HFF-Myc (cell line): Measurements from ENCODE around the gene RTCA.

Experiments
- DNase-seq: peaks from one replicate; pipeline ENCODE4 v3.0.0-alpha.2; 2011; ENCODE audit warnings: low read depth; ENCODE audit errors: extremely low read depth
- H3K4me3 ChIP-seq: replicated peaks from 2 replicates; pipeline ENCODE4 v1.5.1; 2011; ENCODE audit warnings: low read depth, mild to moderate bottlenecking, control low read depth, low read length
- CTCF ChIP-seq: IDR thresholded peaks from 2 replicates; pipeline ENCODE4 v1.5.1; 2012; ENCODE audit warnings: mild to moderate bottlenecking, low read depth, low read length, control low read depth; ENCODE audit errors: missing control alignments

The RTCA gene

DNA sequence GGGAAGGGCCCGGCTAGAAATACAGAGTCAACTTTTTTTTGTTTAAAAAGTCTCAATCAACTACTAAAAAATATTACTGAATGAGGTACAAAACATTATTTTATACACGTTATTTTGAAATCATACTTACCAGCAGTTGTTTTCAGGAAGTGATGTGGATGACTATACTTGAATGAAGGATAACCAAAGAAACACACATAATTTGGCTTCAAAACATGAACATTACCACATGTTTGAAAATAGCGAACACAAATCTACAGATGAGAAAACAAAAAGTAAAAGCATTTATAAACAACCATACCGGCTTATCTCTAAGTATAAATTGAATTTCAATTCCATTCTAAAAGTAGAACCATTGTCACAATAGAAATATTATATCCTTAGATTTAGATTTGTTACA is 25.4 kb upstream of the RTCA start:
- H3K4me3 ChIP-seq = no peak overlapping the region
- no peak for TF ChIP-seq CTCF
- no peak for DNase-seq

- no peak for TF ChIP-seq CTCF
- no peak overlapping the region for H3K4me3 ChIP-seq
- DNase-seq = no peak
Measured at GRCh38 chr1:100246738-100247137, 19.3 kb upstream of the RTCA start.

DNA sequence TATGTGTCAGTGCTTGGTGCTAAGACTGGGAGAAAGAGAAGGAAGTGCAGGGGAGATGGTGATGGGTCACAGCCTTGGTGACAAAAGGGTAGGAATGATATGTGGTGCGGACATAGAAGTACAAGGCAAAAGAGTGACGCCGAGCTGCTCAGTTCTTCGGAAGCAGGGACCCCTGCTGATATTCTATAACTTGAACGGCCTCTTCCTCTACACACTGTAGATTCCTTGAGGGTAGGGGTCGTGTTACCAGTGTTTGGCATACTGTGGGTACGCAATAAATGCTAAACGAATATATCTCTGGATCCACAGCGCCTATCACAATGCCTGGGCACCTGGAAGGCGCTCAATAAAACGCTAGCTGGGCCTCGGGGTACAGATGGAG is 16.9 kb upstream of the RTCA start:
- no peak for TF ChIP-seq CTCF
- DNase-seq = no peak
- H3K4me3 ChIP-seq = peak overlapping the region; percentile 99

DNA sequence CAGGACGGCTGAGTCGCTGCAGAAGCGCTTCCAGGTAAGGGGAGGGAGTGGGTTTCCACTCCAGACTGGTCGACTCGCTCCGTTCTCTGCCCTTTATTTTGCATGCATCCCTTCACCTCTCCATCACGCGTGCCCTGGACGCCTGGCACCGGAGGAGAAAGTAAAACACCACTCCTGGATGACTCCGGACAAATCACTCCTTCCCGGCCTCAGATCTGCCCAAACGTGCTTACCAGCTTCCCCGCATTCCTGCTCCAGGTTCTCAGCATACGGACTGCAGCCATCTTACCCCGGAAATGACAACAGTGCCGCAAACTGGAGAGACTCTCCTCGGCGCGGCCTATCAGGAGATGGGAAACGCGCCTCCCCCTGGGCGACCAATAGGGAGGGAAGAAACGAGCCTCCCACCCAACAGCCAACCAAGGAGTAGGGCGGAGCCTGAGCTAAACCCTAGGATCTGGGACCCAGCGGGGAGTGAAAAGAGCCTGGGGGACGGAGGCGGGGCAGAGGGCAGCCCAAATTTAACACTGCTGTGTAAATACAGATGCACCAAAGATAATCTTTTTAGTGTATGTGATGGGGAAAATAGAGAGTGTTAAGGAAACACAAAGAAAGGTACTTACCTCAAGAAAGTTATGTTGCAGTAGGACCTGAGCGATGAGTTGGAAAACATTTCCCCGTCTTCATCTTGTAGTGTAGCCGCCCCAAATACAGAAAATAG is 16.3 kb upstream of the RTCA start, which contains the start of gene DBT:
Gene DBT, minus strand, starts transcription at position 298 of the 721 bp plus-strand sequence. Its CDS starts 14 bp downstream, at position 284.
- TF ChIP-seq CTCF = no peak
- peak; percentile 89 for DNase-seq
- peak within 1 kb of the TSS; percentile 99 for H3K4me3 ChIP-seq

DNA sequence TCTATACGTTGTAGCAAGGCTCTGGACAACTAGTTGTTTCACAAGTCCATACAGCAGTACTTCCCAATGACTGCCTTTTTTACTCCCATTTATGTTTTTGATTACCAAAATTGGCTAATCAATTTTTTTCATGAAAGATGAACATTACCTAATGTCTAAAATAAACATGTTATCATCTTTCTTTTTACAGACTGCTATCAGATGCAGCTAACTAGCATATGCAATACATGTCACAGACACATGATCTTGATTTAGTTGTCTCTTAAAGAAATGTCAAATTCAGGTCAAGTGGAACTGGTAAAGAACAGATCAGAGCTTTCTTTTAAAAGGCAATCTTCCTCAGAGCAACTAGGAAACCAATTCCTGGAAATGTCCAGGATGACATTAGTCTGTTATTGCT is 15.8 kb upstream of the RTCA start:
- H3K4me3 ChIP-seq = peak overlapping the region; percentile 99
- no peak for TF ChIP-seq CTCF
- DNase-seq = no peak

GRCh38 chr1:100250807-100251206 is 15.2 kb upstream of the RTCA start:
- no peak for TF ChIP-seq CTCF
- DNase-seq = no peak
- no peak overlapping the region for H3K4me3 ChIP-seq

DNA sequence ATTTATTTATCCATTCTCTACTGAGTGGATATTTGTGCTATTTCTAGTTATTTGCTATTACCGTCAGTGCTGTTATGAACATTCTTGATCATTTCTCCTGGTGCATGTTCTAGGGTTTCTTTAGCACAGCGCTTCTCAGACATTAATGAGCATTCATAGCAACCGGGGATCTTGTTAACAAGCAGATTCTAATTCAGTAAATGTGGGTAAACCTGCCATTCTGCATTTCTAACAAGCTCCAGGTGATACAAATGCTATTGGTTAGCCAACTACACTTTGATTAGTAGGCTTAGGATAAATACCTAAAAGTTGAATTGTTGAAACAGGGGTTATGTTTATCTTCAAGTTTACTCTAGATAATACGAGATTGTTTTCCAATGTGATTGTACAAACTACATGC is 13.1 kb upstream of the RTCA start:
- DNase-seq = no peak
- TF ChIP-seq CTCF = no peak
- H3K4me3 ChIP-seq = no peak overlapping the region
